HG03460 (cell line): ENCODE results near the gene PAFAH1B2.
A peak's percentile ranks its signal among the peaks of the same experiment; 100 is the strongest.
"Not testable (repeated sequence)": the region's sequence is repeated elsewhere in the genome, so short reads cannot be mapped to it uniquely, and the experiment has no call there.

ENCODE experiments used
- ATAC-seq: cut with Tn5 transposase; IDR thresholded peaks from one replicate; pipeline ENCODE4 v1.9.1; 2021; ENCODE audit not compliant: unreplicated experiment

PAFAH1B2 gene

GRCh38 chr11:117143871-117144476, at the start of gene PAFAH1B2:
PAFAH1B2 (plus strand) TSS chr11:117144287; CDS start chr11:117152448, 8,161 bp downstream.
- peak; percentile 94 for ATAC-seq

DNA sequence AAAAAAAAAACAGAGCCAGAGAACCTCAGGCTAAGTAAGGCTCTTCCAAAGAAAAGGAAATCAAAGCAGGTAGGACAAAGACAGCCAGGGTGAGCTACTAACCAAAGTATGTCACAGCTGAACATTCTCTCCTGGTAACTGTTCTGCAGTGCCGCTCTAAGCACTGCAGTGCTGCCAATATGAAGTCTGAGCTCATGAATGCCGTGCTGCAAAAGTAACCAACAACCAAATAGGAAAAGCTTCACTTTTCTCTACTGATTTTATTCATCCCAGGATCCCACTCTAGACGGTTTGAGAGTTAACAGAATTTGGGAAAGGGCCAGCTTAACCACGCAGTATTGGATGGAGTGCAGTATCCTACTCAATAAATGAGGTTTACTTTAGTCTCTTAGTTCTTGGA, 49.3 kb upstream of the PAFAH1B2 start:
- ATAC-seq, result no peak

GRCh38 chr11:117095284-117096161, 48.6 kb upstream of the PAFAH1B2 start:
- no peak for ATAC-seq

GRCh38 chr11:117096201-117096991, 47.7 kb upstream of the PAFAH1B2 start:
- no peak for ATAC-seq

DNA sequence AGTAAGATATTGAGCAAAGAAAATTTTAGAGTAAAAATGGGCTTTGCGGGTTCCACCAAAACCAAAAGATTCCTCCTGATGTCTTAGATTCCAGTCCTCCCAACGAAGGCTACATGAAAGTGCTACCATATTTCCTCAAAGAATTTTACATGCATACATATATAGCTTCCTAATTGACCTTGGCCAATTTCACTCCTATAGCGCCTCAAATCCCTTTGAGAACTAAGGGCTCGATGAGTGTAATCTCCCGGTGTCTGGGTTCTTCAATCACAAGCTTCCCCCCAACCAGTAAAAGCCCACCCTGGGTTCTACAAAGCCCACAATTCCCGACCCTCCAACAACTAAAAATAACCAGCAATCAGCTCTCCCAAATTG, 47.1 kb upstream of the PAFAH1B2 start:
- ATAC-seq, result no peak

DNA sequence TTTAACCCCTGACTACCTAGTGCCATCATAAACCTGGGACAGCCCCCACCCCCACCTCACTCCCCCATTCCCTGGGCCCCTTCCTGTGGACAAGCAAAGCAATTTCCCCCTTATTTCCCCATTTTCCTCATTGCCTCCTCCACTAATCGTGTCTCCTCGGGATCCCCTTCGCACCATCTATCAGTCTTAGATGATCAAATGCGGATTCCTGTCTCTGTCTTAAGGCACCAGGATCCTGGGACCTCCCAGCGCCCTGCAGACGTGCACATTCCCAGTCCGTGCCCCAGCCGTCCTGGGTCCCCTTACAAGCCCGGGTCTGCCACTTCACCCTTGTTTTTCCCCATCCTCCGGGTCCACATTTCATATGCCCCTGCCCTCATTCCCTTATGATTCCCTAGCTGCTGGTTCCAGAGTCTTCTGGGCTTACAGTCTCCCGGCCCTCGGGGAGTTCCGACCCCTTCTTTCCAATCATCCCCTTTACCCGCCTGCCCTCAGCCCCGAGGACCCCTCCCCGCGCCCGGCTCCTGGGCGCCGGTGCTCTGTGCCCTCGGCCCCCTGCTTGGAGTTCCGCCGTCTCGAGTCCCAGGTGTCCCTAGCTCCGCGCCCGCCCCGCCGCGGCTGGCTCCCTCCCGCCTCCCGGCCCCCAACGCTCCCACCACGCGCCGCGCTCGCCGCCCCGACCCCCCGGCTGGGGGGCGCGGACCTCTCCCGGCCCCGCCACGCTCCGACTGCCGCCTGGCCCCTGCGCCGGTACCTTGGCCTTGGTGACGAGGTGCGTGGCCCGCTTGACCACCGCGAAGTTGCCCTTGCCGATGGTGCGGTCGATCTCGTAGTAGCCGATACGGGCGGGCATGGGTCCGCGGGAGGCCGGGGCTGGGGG, 46.5 kb upstream of the PAFAH1B2 start:
- peak; percentile 21 for ATAC-seq

DNA sequence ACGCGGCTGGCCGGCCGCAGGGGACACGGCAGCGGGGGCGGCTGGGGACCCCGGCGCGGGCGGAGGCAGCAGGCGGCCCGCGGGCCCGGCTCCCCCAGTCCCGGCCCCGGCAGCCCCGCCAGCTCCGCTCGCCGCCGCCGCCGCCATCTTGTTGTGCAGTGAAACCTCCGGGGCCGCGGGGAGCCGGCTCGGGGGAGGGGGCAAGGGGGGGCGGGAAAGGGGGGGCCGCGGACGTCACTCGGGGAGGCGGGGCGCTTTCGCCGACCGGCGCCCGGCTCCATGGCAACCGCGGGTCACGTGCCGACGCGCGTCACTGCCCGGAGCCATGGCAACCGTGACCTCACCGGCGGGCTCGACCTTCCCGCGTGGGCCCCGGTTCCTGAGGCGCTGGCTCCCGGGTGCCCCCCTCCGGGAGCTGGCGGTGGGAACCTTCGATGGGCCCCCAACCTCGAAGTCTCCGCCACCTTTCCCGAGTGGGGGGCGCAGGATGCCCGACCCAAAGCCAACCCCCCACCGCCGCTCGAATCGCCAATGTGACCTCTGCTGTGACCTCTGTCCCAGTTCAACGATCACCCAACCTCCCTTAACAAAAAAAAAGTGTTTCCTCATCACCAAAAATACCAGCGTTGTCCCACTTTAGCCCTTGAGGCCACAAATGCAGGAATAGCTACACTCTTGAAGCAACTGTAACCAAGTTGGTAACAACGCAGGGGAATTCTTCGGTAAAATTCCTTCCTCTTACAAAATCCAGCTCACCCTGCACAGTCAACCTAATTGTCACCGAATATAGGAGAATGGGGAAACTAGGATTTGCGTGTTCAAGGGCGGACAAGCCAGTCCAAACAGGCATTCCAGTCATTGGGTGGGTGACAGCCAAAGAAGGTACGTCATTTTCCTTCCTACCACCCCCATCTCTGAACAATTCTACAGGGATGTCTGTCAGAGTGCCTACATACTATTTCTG, 45.5 kb upstream of the PAFAH1B2 start, which contains the start of gene SIK3:
SIK3 (minus strand) TSS at position 160 of the 964 bp plus-strand sequence; CDS start at position 147, 13 bp downstream.
- ATAC-seq, result peak; percentile 75

DNA sequence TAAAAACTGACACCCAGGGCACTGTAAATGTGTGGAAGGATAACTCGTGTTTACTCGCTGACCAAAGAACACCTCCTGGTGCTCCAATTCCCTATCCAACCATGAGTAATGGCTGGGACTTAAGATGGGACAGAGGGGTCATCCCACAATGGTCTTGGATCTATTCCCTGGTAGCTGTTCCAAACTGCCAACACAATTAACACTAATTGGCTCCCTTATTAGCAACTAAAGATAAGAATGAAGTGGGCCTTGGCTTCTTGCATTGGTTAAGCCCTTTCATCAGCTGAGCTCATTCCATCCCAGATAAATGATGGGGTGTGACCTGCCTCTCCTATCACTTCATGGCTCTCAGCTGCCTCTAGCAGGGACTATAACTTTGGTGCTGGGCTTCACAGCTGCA, 44.4 kb upstream of the PAFAH1B2 start:
- no peak for ATAC-seq

- ATAC-seq, result no peak
These were observed 43.5 kb upstream of the PAFAH1B2 start for GRCh38 chr11:117100556-117100955.

GRCh38 chr11:117107701-117108590, 36.1 kb upstream of the PAFAH1B2 start:
- no peak for ATAC-seq

- no peak for ATAC-seq
These were observed 33.7 kb upstream of the PAFAH1B2 start for GRCh38 chr11:117110294-117110950.

DNA sequence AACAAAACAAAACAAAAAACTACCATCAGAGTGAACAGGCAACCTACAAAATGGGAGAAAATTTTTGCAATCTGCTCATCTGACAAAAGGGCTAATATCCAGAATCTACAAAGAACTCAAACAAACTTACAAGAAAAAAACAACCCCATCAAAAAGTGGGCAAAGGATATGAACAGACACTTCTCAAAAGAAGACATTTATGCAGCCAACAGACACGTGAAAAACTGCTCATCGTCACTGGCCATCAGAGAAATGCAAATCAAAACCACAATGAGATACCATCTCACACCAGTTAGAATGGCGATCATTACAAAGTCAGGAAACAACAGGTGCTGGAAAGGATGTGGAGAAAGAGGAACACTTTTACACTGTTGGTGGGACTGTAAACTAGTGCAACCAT, 31.6 kb upstream of the PAFAH1B2 start:
- not testable (repeated sequence) for ATAC-seq

GRCh38 chr11:117112939-117113338, 31.1 kb upstream of the PAFAH1B2 start:
- not testable (repeated sequence) for ATAC-seq

DNA sequence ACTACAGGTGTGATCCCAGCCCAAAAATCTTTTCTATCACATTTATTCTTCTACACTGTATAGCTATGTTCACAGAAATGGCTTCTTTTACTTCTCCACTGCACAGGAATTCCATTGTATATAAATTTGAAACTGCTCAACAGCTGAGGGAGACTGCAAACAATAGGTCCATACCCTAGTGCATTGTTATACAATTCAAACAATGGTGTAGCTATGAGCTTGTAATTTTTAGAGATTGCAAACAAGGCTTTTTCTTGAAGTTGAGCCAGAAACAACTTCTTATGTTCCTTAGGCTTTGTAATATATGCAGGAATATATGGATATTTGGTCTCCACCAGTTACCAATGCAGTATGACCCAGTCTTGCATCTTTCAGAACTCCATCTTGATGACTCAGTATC, 26.4 kb upstream of the PAFAH1B2 start:
- ATAC-seq, result no peak

DNA sequence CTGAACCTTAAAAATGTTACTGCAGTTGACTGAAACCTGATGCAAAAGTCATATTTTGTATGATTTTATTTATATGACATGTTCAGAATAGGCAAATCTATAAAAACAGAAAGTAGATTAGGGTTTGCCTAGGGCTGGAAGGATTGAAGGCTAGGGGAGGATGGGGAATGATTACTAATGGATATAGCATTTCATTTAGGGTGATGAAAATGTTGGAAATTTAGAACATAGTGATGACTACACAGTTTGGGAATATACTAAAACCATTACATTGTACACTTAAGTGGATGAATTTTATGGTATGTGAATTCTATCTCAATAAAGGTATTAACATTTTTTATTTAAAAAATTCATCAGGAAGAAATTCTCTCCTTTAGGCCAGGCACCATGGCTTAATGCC, 22.9 kb upstream of the PAFAH1B2 start:
- no peak for ATAC-seq

DNA sequence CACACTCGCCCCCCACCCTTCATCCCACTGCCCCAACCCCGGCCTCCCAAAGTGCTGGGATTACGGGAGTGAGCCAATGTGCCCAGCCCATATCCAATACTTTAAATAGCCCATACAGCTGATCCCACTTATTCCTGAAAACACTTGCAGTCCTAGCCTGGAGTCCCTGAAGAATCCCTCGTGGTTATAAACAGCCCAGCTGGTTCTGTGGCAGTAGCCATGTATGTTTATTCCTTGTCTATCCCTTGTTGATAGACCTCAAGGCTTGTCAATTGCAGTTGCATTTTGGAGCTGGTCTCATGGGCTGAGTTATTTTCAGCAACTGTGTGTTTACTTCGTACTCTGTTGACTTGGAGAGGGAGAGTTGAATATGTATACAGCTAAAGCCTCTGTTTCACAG, 21.5 kb upstream of the PAFAH1B2 start:
- no peak for ATAC-seq

- ATAC-seq, result no peak
These were observed 17.7 kb upstream of the PAFAH1B2 start for GRCh38 chr11:117126223-117126965.
